WTC11 (cell line): Measurements from ENCODE around the gene PNRC1. TPM values are rescaled to one million over a fixed set of nuclear protein-coding genes. Genes with fewer than 3 reads are reported as not detected.

ENCODE experiments used
- ATAC-seq: fragments of 200-7000 bp; cut with Tn5 transposase; 2 replicates; pipeline ENCODE4 v1.10.0; 2021; ENCODE audit warnings: mild to moderate bottlenecking, moderate library complexity
- CTCF ChIA-PET: fragments of 300-600 bp; sonication (Branson Sonifier 250); formaldehyde crosslinking; loops from one replicate; lab custom pipeline; 2021; ENCODE audit warnings: antibody characterized with exemption; lab: Charles Lee
- POLR2A ChIA-PET: fragments of 350-600 bp; sonication (Branson Sonifier 250); formaldehyde crosslinking; loops from one replicate; lab custom pipeline; 2021; ENCODE audit warnings: antibody characterized with exemption; lab: Charles Lee
- DNase-seq: peaks from one replicate; pipeline ENCODE4 v3.0.0; 2021; ENCODE audit warnings: low spot score
- H3K27ac Mint-ChIP-seq: 2 replicates; pipeline ENCODE4 v1.8.0; 2021; ENCODE audit warnings: mixed read lengths
- H3K27me3 Mint-ChIP-seq: 2 replicates; pipeline ENCODE4 v1.8.0; 2021; ENCODE audit warnings: low read depth, mild to moderate bottlenecking, moderate library complexity, mixed read lengths
- H3K36me3 Mint-ChIP-seq: 2 replicates; pipeline ENCODE4 v1.8.0; 2021; ENCODE audit warnings: mixed read lengths
- H3K4me1 Mint-ChIP-seq: 2 replicates; pipeline ENCODE4 v1.8.0; 2022; ENCODE audit warnings: mixed read lengths
- H3K4me3 Mint-ChIP-seq: 2 replicates; pipeline ENCODE4 v1.8.0; 2021; ENCODE audit warnings: mild to moderate bottlenecking, moderate library complexity, mixed read lengths
- H3K9me3 Mint-ChIP-seq: 2 replicates; pipeline ENCODE4 v1.8.0; 2021; ENCODE audit warnings: mixed read lengths
- ATF1 ChIP-seq: sonication (generic); formaldehyde crosslinking; IDR thresholded peaks from 2 replicates; pipeline ENCODE4 v1.8.1; 2023; ENCODE audit warnings: mild to moderate bottlenecking, moderate library complexity, missing genetic modification reagents
- CREB1 ChIP-seq: sonication (generic); formaldehyde crosslinking; IDR thresholded peaks from 2 replicates; pipeline ENCODE4 v1.8.0; 2023; ENCODE audit warnings: mild to moderate bottlenecking, missing genetic modification reagents
- CREM ChIP-seq: sonication (generic); formaldehyde crosslinking; IDR thresholded peaks from 2 replicates; pipeline ENCODE4 v1.8.1; 2022; ENCODE audit warnings: mild to moderate bottlenecking, missing genetic modification reagents, moderate library complexity
- E2F4 ChIP-seq: sonication (generic); formaldehyde crosslinking; IDR thresholded peaks from 2 replicates; pipeline ENCODE4 v1.8.1; 2022; ENCODE audit warnings: low read depth, mild to moderate bottlenecking, moderate library complexity, missing genetic modification reagents, borderline replicate concordance
- ELF4 ChIP-seq: sonication (generic); formaldehyde crosslinking; IDR thresholded peaks from 2 replicates; pipeline ENCODE4 v1.8.1; 2022; ENCODE audit warnings: low read depth, mild to moderate bottlenecking, moderate library complexity, missing genetic modification reagents
- ETV6 ChIP-seq: sonication (generic); formaldehyde crosslinking; IDR thresholded peaks from 2 replicates; pipeline ENCODE4 v1.8.1; 2022; ENCODE audit warnings: mild to moderate bottlenecking, missing genetic modification reagents
- IRF2 ChIP-seq: sonication (generic); formaldehyde crosslinking; IDR thresholded peaks from 2 replicates; pipeline ENCODE4 v1.8.0; 2022; ENCODE audit warnings: low read depth, missing genetic modification reagents, borderline replicate concordance
- JUN ChIP-seq: sonication (generic); formaldehyde crosslinking; IDR thresholded peaks from 2 replicates; pipeline ENCODE4 v1.8.0; 2023; ENCODE audit warnings: mild to moderate bottlenecking, missing genetic modification reagents
- NFATC4 ChIP-seq: fragments of 250-450 bp; sonication (Bioruptor Pico); IDR thresholded peaks from 2 replicates; pipeline ENCODE4 v1.9.0; 2021; ENCODE audit warnings: mild to moderate bottlenecking
- OVOL2 ChIP-seq: fragments of 250-450 bp; sonication (Bioruptor Pico); IDR thresholded peaks from 2 replicates; pipeline ENCODE4 v1.9.0; 2021; ENCODE audit warnings: mild to moderate bottlenecking, borderline replicate concordance
- TEAD1 ChIP-seq: sonication (generic); formaldehyde crosslinking; IDR thresholded peaks from 2 replicates; pipeline ENCODE4 v1.8.0; 2022; ENCODE audit warnings: mild to moderate bottlenecking, missing genetic modification reagents
- TEAD4 ChIP-seq: sonication (generic); formaldehyde crosslinking; IDR thresholded peaks from 2 replicates; pipeline ENCODE4 v1.8.0; 2022; ENCODE audit warnings: mild to moderate bottlenecking, missing genetic modification reagents
- USF1 ChIP-seq: sonication (generic); formaldehyde crosslinking; IDR thresholded peaks from 2 replicates; pipeline ENCODE4 v1.8.0; 2022; ENCODE audit warnings: mild to moderate bottlenecking, missing genetic modification reagents
- ZNF263 ChIP-seq: sonication (generic); formaldehyde crosslinking; IDR thresholded peaks from 2 replicates; pipeline ENCODE4 v1.8.1; 2022; ENCODE audit warnings: low read depth, mild to moderate bottlenecking, moderate library complexity, missing genetic modification reagents
- ZNF396 ChIP-seq: fragments of 250-450 bp; sonication (Bioruptor Pico); IDR thresholded peaks from 2 replicates; pipeline ENCODE4 v1.8.0; 2021; ENCODE audit warnings: mild to moderate bottlenecking, moderate library complexity, borderline replicate concordance
- ZNF416 ChIP-seq: fragments of 250-450 bp; sonication (Bioruptor Pico); IDR thresholded peaks from 2 replicates; pipeline ENCODE4 v1.9.0; 2021; ENCODE audit warnings: mild to moderate bottlenecking, inconsistent platforms
- ZNF423 ChIP-seq: fragments of 250-450 bp; sonication (Bioruptor Pico); IDR thresholded peaks from 2 replicates; pipeline ENCODE4 v2.1.2; 2022; ENCODE audit warnings: mild to moderate bottlenecking, moderate library complexity
- total RNA-seq: library from RNA; stranded (reverse); gene quantifications from 3 replicates; pipeline ENCODE4 v1.2.3, GENCODE V29; 2021
- TF ChIP-seq, protein P1 (sequence below): fragments of 250-450 bp; sonication (Bioruptor Pico); IDR thresholded peaks from 2 replicates; pipeline ENCODE4 v1.9.0; 2021; ENCODE audit warnings: mild to moderate bottlenecking, borderline replicate concordance
- TF ChIP-seq, protein P2 (sequence below): sonication (generic); formaldehyde crosslinking; IDR thresholded peaks from 2 replicates; pipeline ENCODE4 v1.8.0; 2022; ENCODE audit warnings: mild to moderate bottlenecking, missing genetic modification reagents

PNRC1 gene
- total RNA-seq, 1 experiment from 2014 or later, result 39.0 TPM

GRCh38 chr6:89067796-89068195 lies 12.8 kb upstream of the PNRC1 start:
- no peak overlapping the region for H3K4me3 Mint-ChIP-seq
- ChIA-PET POLR2A (interaction anchor here (0.6 kb wide), 1 partner anchor 9 kb away, joined by 6 read pairs; no protein-coding TSS in a partner anchor), CTCF (interaction anchor here (1.0 kb wide), 1 partner anchor 85 kb away, joined by 3 read pairs; no protein-coding TSS in a partner anchor)
- peaks cover 3% of the 10 kb centered on the region; the same call in 1 of the 2 replicates for H3K36me3 Mint-ChIP-seq
- peaks cover 19% of the 10 kb centered on the region for H3K9me3 Mint-ChIP-seq
- no peaks in the 10 kb centered on the region for H3K4me1 Mint-ChIP-seq
- ATAC-seq, result no peak
- DNase-seq, result no peak
- H3K27ac Mint-ChIP-seq, result no peak overlapping the region
- peaks cover 10% of the 10 kb centered on the region for H3K27me3 Mint-ChIP-seq
- TF ChIP-seq, protein P1, sequence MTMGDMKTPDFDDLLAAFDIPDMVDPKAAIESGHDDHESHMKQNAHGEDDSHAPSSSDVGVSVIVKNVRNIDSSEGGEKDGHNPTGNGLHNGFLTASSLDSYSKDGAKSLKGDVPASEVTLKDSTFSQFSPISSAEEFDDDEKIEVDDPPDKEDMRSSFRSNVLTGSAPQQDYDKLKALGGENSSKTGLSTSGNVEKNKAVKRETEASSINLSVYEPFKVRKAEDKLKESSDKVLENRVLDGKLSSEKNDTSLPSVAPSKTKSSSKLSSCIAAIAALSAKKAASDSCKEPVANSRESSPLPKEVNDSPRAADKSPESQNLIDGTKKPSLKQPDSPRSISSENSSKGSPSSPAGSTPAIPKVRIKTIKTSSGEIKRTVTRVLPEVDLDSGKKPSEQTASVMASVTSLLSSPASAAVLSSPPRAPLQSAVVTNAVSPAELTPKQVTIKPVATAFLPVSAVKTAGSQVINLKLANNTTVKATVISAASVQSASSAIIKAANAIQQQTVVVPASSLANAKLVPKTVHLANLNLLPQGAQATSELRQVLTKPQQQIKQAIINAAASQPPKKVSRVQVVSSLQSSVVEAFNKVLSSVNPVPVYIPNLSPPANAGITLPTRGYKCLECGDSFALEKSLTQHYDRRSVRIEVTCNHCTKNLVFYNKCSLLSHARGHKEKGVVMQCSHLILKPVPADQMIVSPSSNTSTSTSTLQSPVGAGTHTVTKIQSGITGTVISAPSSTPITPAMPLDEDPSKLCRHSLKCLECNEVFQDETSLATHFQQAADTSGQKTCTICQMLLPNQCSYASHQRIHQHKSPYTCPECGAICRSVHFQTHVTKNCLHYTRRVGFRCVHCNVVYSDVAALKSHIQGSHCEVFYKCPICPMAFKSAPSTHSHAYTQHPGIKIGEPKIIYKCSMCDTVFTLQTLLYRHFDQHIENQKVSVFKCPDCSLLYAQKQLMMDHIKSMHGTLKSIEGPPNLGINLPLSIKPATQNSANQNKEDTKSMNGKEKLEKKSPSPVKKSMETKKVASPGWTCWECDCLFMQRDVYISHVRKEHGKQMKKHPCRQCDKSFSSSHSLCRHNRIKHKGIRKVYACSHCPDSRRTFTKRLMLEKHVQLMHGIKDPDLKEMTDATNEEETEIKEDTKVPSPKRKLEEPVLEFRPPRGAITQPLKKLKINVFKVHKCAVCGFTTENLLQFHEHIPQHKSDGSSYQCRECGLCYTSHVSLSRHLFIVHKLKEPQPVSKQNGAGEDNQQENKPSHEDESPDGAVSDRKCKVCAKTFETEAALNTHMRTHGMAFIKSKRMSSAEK (CRISPR knock-in tag), result no peak
- TF ChIP-seq USF1 (CRISPR knock-in tag), result no peak
- TF ChIP-seq OVOL2 (CRISPR knock-in tag), result no peak
- TF ChIP-seq, protein P2, sequence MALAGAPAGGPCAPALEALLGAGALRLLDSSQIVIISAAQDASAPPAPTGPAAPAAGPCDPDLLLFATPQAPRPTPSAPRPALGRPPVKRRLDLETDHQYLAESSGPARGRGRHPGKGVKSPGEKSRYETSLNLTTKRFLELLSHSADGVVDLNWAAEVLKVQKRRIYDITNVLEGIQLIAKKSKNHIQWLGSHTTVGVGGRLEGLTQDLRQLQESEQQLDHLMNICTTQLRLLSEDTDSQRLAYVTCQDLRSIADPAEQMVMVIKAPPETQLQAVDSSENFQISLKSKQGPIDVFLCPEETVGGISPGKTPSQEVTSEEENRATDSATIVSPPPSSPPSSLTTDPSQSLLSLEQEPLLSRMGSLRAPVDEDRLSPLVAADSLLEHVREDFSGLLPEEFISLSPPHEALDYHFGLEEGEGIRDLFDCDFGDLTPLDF (CRISPR knock-in tag), result no peak

DNA sequence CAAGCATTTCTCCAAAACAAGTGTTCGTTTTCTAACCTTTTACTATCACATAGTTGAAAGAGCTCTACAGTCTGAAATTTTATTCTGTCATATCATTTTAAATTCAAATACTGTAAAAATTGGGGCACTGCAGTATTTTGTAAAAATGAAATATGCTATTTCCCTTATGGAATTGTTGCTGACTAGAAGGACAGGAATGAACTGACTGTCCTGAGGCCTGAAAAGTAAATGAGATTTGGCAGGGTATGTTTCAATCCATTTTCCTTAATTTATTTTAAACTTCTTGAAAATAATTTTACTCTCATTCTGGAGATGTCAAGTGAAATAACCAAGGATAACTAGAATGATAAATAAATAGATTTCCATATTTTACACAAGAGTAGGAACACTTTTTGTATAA lies 11.9 kb upstream of the PNRC1 start:
- ChIA-PET CTCF (no interaction called here), POLR2A (interaction anchor here (1.9 kb wide), 1 partner anchor 11 kb away, joined by 10 read pairs; the partner anchor contains the start of gene PNRC1)

More for the DNA sequence above, 11.9 kb upstream of the PNRC1 start:
- DNase-seq, result no peak
- no peak for ATAC-seq
- H3K4me1 Mint-ChIP-seq, result no peaks in the 10 kb centered on the region
- H3K27me3 Mint-ChIP-seq, result peaks cover 10% of the 10 kb centered on the region
- H3K4me3 Mint-ChIP-seq, result no peak overlapping the region
- peaks cover 3% of the 10 kb centered on the region; the same call in 1 of the 2 replicates for H3K36me3 Mint-ChIP-seq
- peaks cover 26% of the 10 kb centered on the region for H3K9me3 Mint-ChIP-seq
- H3K27ac Mint-ChIP-seq, result no peak overlapping the region
- TF ChIP-seq, protein P1 (CRISPR knock-in tag), result no peak
- TF ChIP-seq ELF4 (CRISPR knock-in tag) (no peak), CREB1 (CRISPR knock-in tag) (no peak), ZNF416 (CRISPR knock-in tag) (no peak), ZNF263 (no peak), IRF2 (CRISPR knock-in tag) (no peak), JUN (CRISPR knock-in tag) (no peak), NFATC4 (CRISPR knock-in tag) (no peak), TEAD4 (CRISPR knock-in tag) (no peak), ATF1 (CRISPR knock-in tag) (no peak), USF1 (CRISPR knock-in tag) (no peak), ZNF423 (CRISPR knock-in tag) (no peak), TEAD1 (CRISPR knock-in tag) (no peak), CREM (CRISPR knock-in tag) (no peak), ETV6 (CRISPR knock-in tag) (no peak), OVOL2 (CRISPR knock-in tag) (no peak), E2F4 (CRISPR knock-in tag) (no peak), ZNF396 (no peak)
- TF ChIP-seq, all 79 proteins: peak for 0
